GM18861 (cell line): Measurements from ENCODE around the gene DGKI.
"Not testable (repeated sequence)": the region's sequence is repeated elsewhere in the genome, so short reads cannot be mapped to it uniquely, and the experiment has no call there.

Experiments used
- ATAC-seq: cut with Tn5 transposase; IDR thresholded peaks from one replicate; pipeline ENCODE4 v1.9.1; 2021; ENCODE audit not compliant: unreplicated experiment

Gene DGKI

GRCh38 chr7:137836541-137836940, 10.2 kb downstream of the DGKI start:
- no peak for ATAC-seq

- no peak for ATAC-seq
These were observed 10.7 kb downstream of the DGKI start for GRCh38 chr7:137836113-137836509.

- no peak for ATAC-seq
These were observed 11.2 kb downstream of the DGKI start for GRCh38 chr7:137835486-137836112.

GRCh38 chr7:137834552-137834951, 12.2 kb downstream of the DGKI start:
- no peak for ATAC-seq

GRCh38 chr7:137832990-137833389, 13.8 kb downstream of the DGKI start:
- ATAC-seq: not testable (repeated sequence)

GRCh38 chr7:137832382-137832781, 14.4 kb downstream of the DGKI start:
- no peak for ATAC-seq

- ATAC-seq: not testable (repeated sequence)
These were observed 15.2 kb downstream of the DGKI start for GRCh38 chr7:137831555-137831954.

GRCh38 chr7:137829337-137829992, 17.3 kb downstream of the DGKI start:
- no peak for ATAC-seq

GRCh38 chr7:137828456-137828855, 18.3 kb downstream of the DGKI start:
- ATAC-seq: no peak

- ATAC-seq: no peak
These were observed 21.3 kb downstream of the DGKI start for GRCh38 chr7:137825489-137825888.

GRCh38 chr7:137820677-137821420, 25.9 kb downstream of the DGKI start:
- peak; percentile 51 for ATAC-seq

- ATAC-seq: no peak
These were observed 26.6 kb downstream of the DGKI start for GRCh38 chr7:137820156-137820555.

GRCh38 chr7:137818036-137818435, 28.7 kb downstream of the DGKI start:
- no peak for ATAC-seq

GRCh38 chr7:137816696-137817320, 30.0 kb downstream of the DGKI start:
- ATAC-seq: no peak

GRCh38 chr7:137813541-137813940, 33.2 kb downstream of the DGKI start:
- no peak for ATAC-seq

- ATAC-seq: no peak
These were observed 36.5 kb downstream of the DGKI start for GRCh38 chr7:137810248-137810647.

GRCh38 chr7:137804836-137805235, 41.9 kb downstream of the DGKI start:
- ATAC-seq: no peak

- no peak for ATAC-seq
These were observed 45.3 kb downstream of the DGKI start for GRCh38 chr7:137801491-137801890.

GRCh38 chr7:137801003-137801402, 45.8 kb downstream of the DGKI start:
- ATAC-seq: no peak

- peak; percentile 98 for ATAC-seq
These were observed 48.6 kb downstream of the DGKI start for GRCh38 chr7:137798073-137798763.

GRCh38 chr7:137795211-137795610, 51.6 kb downstream of the DGKI start:
- no peak for ATAC-seq
